Inflammatory macrophage (primary cell): Measurements from ENCODE around the gene SYNRG.
A peak's percentile ranks its signal among the peaks of the same experiment; 100 is the strongest.
"Not testable (repeated sequence)": the region's sequence is repeated elsewhere in the genome, so short reads cannot be mapped to it uniquely, and the experiment has no call there.

Experiments used
- DNase-seq, 2 donors: peaks; one replicate each; pipeline ENCODE4 v3.0.0-alpha.2; 2020 to 2022

SYNRG gene

GRCh38 chr17:37543637-37544052 is 65.6 kb downstream of the SYNRG start:
- DNase-seq = no peak

- no peak for DNase-seq
Observed at GRCh38 chr17:37541880-37542660, 67.1 kb downstream of the SYNRG start.

- no peak for DNase-seq
Observed at GRCh38 chr17:37538981-37539659, 70.1 kb downstream of the SYNRG start.

GRCh38 chr17:37535906-37536305 is 73.3 kb downstream of the SYNRG start:
- DNase-seq = no peak

GRCh38 chr17:37532756-37533155 is 76.5 kb downstream of the SYNRG start:
- DNase-seq = no peak

- DNase-seq = no peak
Observed at GRCh38 chr17:37530420-37530819, 78.8 kb downstream of the SYNRG start.

- DNase-seq = peak in 1 of 2 donors; percentile 7
Observed at GRCh38 chr17:37527249-37527851, 81.9 kb downstream of the SYNRG start.

- no peak for DNase-seq
Observed at GRCh38 chr17:37523715-37524219, 85.5 kb downstream of the SYNRG start.

GRCh38 chr17:37521821-37522220 is 87.4 kb downstream of the SYNRG start:
- no peak for DNase-seq

- DNase-seq = no peak
Observed at GRCh38 chr17:37520174-37520573, 89.0 kb downstream of the SYNRG start.

GRCh38 chr17:37519251-37519985 is 89.8 kb downstream of the SYNRG start:
- DNase-seq = no peak

GRCh38 chr17:37518826-37519225 is 90.4 kb downstream of the SYNRG start:
- no peak for DNase-seq

- DNase-seq = no peak
Observed at GRCh38 chr17:37517881-37518280, 91.3 kb downstream of the SYNRG start.

- DNase-seq = no peak
Observed at GRCh38 chr17:37516127-37516571, 93.1 kb downstream of the SYNRG start.

GRCh38 chr17:37513711-37514110 is 95.5 kb downstream of the SYNRG start:
- no peak for DNase-seq

- DNase-seq = no peak
Observed at GRCh38 chr17:37512442-37513068, 96.7 kb downstream of the SYNRG start.

GRCh38 chr17:37511642-37512041 is 97.6 kb downstream of the SYNRG start:
- DNase-seq = not testable (repeated sequence)

GRCh38 chr17:37510056-37510455 is 99.2 kb downstream of the SYNRG start:
- no peak for DNase-seq

- DNase-seq = no peak
Observed at GRCh38 chr17:37507111-37507510, 102.1 kb downstream of the SYNRG start.

GRCh38 chr17:37506678-37507077 is 102.5 kb downstream of the SYNRG start:
- DNase-seq = peak; percentile 19 to 29

GRCh38 chr17:37505333-37505732 is 103.9 kb downstream of the SYNRG start:
- no peak for DNase-seq

- no peak for DNase-seq
Observed at GRCh38 chr17:37503148-37503547, 106.1 kb downstream of the SYNRG start.
